HL-60 (cell line): ENCODE measurements around the gene RNF166.

Experiments used
- GABPA ChIP-seq: IDR thresholded peaks from 2 replicates; pipeline ENCODE4 v1.6.1; 2012; ENCODE audit warnings: low read depth
- POLR2AphosphoS5 ChIP-seq: IDR thresholded peaks from 2 replicates; pipeline ENCODE4 v1.6.1; 2012; ENCODE audit warnings: low read depth
- SPI1 ChIP-seq: IDR thresholded peaks from 2 replicates; pipeline ENCODE4 v1.6.1; 2012; ENCODE audit warnings: low read depth, mild to moderate bottlenecking, borderline replicate concordance
- TF ChIP-seq, protein P1 (sequence below): IDR thresholded peaks from one replicate; pipeline ENCODE4 v1.5.1; 2011; ENCODE audit warnings: low read length, control low read depth, inconsistent platforms; ENCODE audit not compliant: insufficient read depth
- TF ChIP-seq, protein P2 (sequence below): IDR thresholded peaks from 2 replicates; pipeline ENCODE4 v1.6.1; 2012; ENCODE audit warnings: low read depth; ENCODE audit not compliant: insufficient replicate concordance

DNA sequence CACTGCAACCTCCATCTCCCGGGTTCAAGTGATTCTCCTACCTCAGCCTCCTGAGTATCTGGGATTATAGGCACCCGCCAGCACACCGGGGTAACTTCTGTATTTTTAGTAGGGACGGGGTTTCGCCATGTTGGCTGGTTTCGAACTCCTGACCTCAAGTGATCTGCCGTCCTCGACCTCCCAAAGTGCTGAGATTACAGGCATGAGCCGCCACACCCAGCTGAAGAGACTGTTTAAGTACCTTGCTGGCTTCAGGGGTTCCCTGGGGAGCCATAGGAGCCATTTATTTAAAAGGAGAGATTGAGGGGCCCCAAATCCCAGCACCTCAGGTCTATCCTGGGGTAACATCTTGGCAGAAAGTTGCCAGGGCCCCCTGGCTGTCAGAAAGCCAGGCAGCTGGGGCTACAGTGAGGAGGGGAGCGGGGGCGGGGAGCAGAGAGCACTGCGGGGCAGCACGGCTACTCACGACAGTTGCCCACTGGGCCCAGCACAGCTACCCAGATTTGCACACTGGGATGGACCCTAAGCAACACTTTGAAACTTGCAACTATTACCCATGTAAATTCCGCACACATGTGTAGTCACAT, 21.5 kb downstream of the RNF166 start:
- TF ChIP-seq GABPA (no peak), SPI1 (no peak), POLR2AphosphoS5 (no peak)
- TF ChIP-seq, protein P1, sequence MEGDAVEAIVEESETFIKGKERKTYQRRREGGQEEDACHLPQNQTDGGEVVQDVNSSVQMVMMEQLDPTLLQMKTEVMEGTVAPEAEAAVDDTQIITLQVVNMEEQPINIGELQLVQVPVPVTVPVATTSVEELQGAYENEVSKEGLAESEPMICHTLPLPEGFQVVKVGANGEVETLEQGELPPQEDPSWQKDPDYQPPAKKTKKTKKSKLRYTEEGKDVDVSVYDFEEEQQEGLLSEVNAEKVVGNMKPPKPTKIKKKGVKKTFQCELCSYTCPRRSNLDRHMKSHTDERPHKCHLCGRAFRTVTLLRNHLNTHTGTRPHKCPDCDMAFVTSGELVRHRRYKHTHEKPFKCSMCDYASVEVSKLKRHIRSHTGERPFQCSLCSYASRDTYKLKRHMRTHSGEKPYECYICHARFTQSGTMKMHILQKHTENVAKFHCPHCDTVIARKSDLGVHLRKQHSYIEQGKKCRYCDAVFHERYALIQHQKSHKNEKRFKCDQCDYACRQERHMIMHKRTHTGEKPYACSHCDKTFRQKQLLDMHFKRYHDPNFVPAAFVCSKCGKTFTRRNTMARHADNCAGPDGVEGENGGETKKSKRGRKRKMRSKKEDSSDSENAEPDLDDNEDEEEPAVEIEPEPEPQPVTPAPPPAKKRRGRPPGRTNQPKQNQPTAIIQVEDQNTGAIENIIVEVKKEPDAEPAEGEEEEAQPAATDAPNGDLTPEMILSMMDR, result no peak
- TF ChIP-seq, protein P2, sequence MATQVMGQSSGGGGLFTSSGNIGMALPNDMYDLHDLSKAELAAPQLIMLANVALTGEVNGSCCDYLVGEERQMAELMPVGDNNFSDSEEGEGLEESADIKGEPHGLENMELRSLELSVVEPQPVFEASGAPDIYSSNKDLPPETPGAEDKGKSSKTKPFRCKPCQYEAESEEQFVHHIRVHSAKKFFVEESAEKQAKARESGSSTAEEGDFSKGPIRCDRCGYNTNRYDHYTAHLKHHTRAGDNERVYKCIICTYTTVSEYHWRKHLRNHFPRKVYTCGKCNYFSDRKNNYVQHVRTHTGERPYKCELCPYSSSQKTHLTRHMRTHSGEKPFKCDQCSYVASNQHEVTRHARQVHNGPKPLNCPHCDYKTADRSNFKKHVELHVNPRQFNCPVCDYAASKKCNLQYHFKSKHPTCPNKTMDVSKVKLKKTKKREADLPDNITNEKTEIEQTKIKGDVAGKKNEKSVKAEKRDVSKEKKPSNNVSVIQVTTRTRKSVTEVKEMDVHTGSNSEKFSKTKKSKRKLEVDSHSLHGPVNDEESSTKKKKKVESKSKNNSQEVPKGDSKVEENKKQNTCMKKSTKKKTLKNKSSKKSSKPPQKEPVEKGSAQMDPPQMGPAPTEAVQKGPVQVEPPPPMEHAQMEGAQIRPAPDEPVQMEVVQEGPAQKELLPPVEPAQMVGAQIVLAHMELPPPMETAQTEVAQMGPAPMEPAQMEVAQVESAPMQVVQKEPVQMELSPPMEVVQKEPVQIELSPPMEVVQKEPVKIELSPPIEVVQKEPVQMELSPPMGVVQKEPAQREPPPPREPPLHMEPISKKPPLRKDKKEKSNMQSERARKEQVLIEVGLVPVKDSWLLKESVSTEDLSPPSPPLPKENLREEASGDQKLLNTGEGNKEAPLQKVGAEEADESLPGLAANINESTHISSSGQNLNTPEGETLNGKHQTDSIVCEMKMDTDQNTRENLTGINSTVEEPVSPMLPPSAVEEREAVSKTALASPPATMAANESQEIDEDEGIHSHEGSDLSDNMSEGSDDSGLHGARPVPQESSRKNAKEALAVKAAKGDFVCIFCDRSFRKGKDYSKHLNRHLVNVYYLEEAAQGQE, result no peak
